GDM1 (cell line): ENCODE results near the gene RAB4B.
"Not testable (repeated sequence)": the region's sequence is repeated elsewhere in the genome, so short reads cannot be mapped to it uniquely, and the experiment has no call there.

Experiments used
- DNase-seq: peaks from one replicate; lab custom pipeline; 2025; lab: John Stamatoyannopoulos, UW

Gene RAB4B

GRCh38 chr19:40777937-40778705, at the start of gene RAB4B:
TSS of gene RAB4B (plus strand) at chr19:40778247. CDS start at chr19:40778376, 129 bp downstream.
- DNase-seq, result peak; percentile 100

- DNase-seq, result not testable (repeated sequence)
Measured at GRCh38 chr19:40730065-40730464, 48.0 kb upstream of the RAB4B start.

GRCh38 chr19:40732304-40732703, 45.7 kb upstream of the RAB4B start:
- DNase-seq, result not testable (repeated sequence)

- no peak for DNase-seq
Measured at GRCh38 chr19:40733149-40733548, 44.9 kb upstream of the RAB4B start.

- DNase-seq, result no peak
Measured at GRCh38 chr19:40735013-40735771, 42.9 kb upstream of the RAB4B start.

- DNase-seq, result no peak
Measured at GRCh38 chr19:40736661-40737060, 41.4 kb upstream of the RAB4B start.

- no peak for DNase-seq
Measured at GRCh38 chr19:40737102-40737644, 40.9 kb upstream of the RAB4B start.

GRCh38 chr19:40739030-40739839, 38.8 kb upstream of the RAB4B start:
- DNase-seq, result no peak

GRCh38 chr19:40739871-40740703, 38.0 kb upstream of the RAB4B start:
- DNase-seq, result no peak

- no peak for DNase-seq
Measured at GRCh38 chr19:40740747-40741146, 37.3 kb upstream of the RAB4B start.

GRCh38 chr19:40741527-40742390, 36.3 kb upstream of the RAB4B start:
- DNase-seq, result no peak

- DNase-seq, result no peak
Measured at GRCh38 chr19:40742477-40742876, 35.6 kb upstream of the RAB4B start.

GRCh38 chr19:40742886-40743285, 35.2 kb upstream of the RAB4B start:
- no peak for DNase-seq

GRCh38 chr19:40743926-40744325, 34.1 kb upstream of the RAB4B start:
- DNase-seq, result no peak

GRCh38 chr19:40744554-40745401, 33.3 kb upstream of the RAB4B start:
- no peak for DNase-seq

- DNase-seq, result no peak
Measured at GRCh38 chr19:40745402-40745780, 32.7 kb upstream of the RAB4B start.

GRCh38 chr19:40747536-40747935, 30.5 kb upstream of the RAB4B start:
- DNase-seq, result no peak

GRCh38 chr19:40750058-40750873, 27.8 kb upstream of the RAB4B start, which contains the start of gene ACTMAP:
TSS of gene ACTMAP (minus strand) at chr19:40750477. CDS start at chr19:40749803, 674 bp downstream.
- DNase-seq, result peak; percentile 100
